Ramos (cell line): Measurements from ENCODE around the gene FLII.
"Not testable (repeated sequence)": the region's sequence is repeated elsewhere in the genome, so short reads cannot be mapped to it uniquely, and the experiment has no call there.

Experiments used
- in situ Hi-C: fragments of 300-500 bp; cut with MboI; formaldehyde crosslinking; loops from one replicate; pipeline ENCODE4 v1.14.3; 2022; ENCODE audit warnings: low sequenced_read_pairs; ENCODE audit not compliant: unreplicated experiment

The FLII gene

DNA sequence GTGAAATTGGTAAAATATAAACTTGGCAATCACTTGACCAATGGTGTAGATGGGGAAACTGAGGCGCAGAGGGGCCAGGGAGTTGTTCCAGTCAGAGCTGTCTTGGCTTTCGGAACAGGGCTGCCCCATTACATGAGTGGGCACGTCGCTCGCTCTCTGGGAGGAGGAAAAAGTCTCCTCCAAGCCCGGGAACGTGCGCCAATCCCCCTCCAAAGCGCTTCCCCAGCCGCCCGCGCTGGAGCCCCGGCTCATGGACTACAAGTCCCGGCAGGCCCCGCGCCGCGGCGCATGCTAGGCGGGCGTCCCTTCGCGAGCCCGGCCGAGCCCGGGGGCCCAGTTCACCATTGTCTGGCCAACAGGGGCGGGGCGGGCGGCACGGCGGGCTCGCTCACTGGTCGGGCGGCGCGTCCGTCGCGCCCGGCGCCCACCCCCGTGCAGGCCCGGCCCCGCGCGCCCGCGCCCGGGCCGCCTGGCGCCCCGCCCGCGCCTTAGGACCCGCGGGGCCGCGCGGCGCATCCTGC, 33.4 kb downstream of the FLII start, which contains the start of gene LLGL1:
Gene LLGL1, plus strand, starts transcription at position 515 of the 521 bp plus-strand sequence. CDS start 48 bp downstream, outside the sequence.
- in situ Hi-C loops: no loop called here

DNA sequence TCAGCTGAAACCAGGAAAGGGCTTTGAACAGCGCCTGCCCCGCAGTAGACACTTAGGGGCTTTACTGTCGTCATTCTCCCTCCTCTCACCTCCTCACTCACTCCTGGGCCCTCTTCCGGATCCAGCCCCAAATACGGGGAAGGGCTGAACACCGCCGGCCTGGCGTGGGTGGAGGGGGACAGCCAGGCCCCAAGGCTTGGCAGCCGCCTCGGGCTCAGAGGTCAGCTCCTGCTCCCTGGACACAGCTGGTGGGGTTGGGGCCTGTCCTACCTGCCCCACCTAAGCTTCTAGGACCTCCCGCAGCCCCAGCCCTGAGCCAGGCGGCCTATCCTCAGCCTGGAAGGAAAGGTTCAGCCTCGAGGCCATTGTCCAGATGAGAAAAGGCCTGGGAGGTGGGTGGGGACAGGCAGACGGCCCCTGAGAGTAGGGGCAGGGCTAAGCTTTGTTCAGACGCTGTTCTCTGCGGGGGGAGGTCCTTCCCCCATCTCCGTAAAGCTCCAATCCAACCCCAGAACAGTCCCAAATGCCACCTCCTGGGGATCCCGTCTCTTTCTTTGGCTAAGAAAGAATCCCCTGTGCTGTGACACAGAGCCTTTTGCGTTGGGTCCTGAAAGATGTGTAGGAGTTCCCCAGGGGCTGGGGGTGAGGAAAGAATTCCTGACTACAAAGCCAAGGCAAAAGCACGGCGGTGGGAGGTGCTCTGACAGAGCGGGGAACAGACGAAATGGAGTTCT, 34.0 kb downstream of the FLII start:
- in situ Hi-C loops: no loop called here

DNA sequence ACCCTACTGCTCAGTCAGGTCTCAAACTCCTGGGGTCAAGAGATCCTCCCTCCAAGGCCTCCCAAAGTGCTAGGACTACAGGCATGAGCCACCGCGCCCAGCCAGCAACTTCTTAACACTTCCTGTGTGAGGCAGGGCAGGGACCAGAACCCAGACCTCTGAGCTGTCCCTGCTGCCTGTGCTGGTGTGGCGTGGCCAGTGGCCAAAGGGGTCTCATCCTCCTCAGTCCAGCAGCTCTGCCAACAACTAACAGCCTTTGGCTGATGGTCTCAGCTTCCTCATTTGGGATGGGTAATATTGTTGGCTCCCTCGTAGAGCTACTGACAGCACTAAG, 34.5 kb downstream of the FLII start:
- in situ Hi-C loops: no loop called here

DNA sequence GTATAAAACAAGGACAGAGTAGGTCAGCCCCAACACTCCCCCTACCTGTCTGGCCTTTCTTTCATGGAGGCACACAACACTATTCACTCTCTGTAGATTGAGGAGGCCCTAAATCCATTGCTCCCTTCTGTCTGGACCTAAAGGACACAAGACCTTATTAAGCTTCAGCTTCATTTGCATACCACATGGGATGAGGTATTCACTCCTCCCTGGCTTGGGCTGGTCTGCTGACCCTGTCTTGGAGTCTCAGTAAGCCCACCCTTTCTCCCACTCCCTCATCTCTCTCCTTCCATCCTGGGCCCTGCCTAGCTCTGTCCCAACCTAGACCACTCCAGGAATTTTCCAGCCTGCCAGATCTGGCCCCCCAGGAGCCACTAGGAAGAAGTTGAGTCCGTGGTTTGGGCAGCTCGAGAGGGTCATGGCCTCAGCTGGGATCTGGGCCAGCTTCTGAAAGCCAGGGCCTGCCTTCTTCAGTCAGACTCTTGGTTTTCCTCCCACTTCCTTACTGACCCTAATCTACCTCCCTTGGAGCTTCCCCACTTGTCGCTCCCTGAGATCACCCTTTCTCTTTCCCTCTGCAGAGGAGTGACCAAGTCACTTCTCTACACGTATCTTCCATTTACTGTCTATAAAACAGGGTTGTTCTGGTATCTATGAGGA, 39.7 kb downstream of the FLII start:
- in situ Hi-C loops: no loop called here

DNA sequence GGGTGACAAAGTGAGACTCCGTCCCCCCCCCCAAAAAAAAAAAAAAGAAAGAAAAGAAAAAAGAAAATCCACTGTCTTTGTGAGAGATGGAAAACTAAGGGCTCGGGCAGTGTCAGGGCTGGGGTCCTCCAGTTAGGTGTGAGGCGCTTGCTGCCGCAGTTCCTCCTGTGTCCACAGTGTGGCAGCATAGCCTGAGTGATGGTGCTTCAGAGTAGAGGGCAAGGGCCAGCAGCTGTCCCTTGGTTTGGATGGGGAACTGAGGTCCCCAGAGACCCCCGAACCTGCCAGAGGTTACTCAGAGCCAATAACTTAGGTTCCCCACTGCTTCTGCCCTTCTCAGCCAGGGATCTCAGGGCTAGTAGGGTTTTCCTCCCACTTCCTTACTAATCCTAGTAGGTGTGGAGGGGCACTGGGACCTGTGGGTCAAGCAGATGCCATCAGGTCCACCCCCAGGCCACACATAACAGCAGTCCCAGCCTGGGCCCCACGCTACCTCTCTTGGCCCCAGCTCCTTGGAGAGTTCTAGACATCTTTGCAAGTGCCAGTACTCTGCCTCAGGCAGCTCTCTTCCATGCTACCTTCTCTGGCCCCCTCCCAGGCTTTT, 41.0 kb downstream of the FLII start:
- in situ Hi-C loops: no loop called here

- in situ Hi-C loops: not testable (repeated sequence)
Measured at GRCh38 chr17:18216906-18217305, 41.6 kb downstream of the FLII start.

DNA sequence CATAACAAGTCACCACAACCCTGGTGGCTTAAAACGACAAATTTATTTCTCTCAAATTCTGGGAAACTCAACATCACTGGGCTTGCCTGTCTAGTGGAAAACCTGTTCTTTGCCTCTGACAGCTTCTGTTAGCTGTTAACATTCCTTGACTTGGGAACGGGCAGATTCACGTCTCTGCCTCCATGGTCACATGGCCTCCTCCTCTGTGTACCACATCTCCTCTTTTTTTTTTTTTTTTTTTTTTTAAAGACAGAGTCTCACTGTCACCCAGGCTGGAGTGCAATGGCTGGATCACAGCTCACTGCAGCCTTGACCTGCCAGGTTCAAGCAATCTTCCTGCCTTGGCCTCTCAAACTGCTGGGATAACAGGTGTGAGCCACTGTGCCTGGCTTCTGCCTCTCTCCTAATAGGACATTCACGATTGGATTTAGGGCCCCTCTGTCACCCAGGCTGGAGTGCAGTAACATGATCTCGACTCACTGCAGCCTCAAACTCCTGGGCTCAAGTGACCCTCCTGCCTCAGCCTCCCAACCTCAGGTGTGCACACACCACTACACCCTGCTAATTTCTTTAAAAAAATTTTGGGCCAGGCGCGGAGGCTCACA, 44.8 kb downstream of the FLII start:
- in situ Hi-C loops: no loop called here

DNA sequence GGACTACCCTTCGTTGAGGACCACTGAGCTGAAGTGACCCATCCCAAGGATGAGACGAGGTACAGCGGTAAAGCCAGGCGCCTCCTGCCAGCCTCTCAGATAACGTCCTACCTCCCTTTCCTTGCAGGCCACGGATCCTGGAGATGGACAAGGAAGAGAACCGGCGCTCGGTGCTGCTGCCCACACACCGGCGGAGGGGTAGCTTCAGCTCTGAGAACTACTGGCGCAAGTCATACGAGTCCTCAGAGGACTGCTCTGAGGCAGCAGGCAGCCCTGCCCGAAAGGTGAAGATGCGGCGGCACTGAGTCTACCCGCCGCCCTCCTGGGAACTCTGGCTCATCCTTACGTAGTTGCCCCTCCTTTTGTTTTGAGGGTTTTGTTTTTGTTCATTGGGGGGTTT, 50.4 kb downstream of the FLII start:
- in situ Hi-C loops: no loop called here

GRCh38 chr17:18206962-18207361, 51.6 kb downstream of the FLII start:
- in situ Hi-C loops: no loop called here

GRCh38 chr17:18205861-18206260, 52.7 kb downstream of the FLII start:
- in situ Hi-C loops: no loop called here

- in situ Hi-C loops: no loop called here
Measured at GRCh38 chr17:18203308-18203707, 55.2 kb downstream of the FLII start.

GRCh38 chr17:18201108-18201507, 57.4 kb downstream of the FLII start:
- in situ Hi-C loops: no loop called here

DNA sequence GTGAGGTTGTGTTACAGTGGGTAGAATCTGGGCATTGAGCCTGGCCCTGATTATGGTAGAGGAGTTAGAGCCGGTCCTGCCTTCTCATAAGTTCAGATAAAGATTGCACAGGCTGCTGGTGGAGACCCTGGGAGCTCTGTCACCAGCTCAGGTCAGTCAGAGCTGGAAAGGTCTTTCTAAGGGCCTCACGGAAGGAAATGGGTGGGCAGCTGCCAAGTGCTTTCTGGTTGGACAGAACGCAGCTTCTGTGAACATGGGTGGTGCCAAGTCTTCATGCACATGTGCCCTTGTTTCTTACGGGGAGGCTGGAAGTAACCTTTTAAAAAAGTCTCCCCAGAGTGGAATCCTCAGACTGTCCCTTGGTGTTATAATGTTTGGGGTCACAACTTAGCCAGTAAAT, 60.0 kb downstream of the FLII start:
- in situ Hi-C loops: no loop called here

GRCh38 chr17:18197535-18198194, 60.9 kb downstream of the FLII start:
- in situ Hi-C loops: no loop called here

DNA sequence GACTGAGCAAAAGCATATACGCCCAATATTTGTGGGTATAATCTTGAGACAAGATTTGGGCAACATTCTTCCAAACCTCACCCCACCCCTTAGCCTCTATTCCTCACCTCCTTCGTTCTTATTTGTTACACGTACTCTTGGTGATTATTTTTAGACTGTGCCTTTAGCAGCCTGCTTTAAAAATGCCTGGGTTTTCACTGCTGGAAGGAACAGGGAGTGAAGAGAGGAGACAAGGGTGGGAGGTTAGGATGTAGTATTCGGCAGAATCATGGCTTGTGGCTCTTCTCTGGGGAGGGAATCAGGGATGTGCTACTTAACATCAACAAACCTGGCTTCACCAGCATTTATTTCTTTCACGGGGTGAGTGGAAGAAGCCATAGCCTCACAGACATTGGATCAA, 63.3 kb downstream of the FLII start:
- in situ Hi-C loops: no loop called here
